GM19035 (cell line): ENCODE results near the gene ADPRM.
"Not testable (repeated sequence)": the region's sequence is repeated elsewhere in the genome, so short reads cannot be mapped to it uniquely, and the experiment has no call there.

Experiments
- ATAC-seq: cut with Tn5 transposase; IDR thresholded peaks from one replicate; pipeline ENCODE4 v1.9.1; 2021; ENCODE audit not compliant: unreplicated experiment

Gene ADPRM, protein sequence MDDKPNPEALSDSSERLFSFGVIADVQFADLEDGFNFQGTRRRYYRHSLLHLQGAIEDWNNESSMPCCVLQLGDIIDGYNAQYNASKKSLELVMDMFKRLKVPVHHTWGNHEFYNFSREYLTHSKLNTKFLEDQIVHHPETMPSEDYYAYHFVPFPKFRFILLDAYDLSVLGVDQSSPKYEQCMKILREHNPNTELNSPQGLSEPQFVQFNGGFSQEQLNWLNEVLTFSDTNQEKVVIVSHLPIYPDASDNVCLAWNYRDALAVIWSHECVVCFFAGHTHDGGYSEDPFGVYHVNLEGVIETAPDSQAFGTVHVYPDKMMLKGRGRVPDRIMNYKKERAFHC

DNA sequence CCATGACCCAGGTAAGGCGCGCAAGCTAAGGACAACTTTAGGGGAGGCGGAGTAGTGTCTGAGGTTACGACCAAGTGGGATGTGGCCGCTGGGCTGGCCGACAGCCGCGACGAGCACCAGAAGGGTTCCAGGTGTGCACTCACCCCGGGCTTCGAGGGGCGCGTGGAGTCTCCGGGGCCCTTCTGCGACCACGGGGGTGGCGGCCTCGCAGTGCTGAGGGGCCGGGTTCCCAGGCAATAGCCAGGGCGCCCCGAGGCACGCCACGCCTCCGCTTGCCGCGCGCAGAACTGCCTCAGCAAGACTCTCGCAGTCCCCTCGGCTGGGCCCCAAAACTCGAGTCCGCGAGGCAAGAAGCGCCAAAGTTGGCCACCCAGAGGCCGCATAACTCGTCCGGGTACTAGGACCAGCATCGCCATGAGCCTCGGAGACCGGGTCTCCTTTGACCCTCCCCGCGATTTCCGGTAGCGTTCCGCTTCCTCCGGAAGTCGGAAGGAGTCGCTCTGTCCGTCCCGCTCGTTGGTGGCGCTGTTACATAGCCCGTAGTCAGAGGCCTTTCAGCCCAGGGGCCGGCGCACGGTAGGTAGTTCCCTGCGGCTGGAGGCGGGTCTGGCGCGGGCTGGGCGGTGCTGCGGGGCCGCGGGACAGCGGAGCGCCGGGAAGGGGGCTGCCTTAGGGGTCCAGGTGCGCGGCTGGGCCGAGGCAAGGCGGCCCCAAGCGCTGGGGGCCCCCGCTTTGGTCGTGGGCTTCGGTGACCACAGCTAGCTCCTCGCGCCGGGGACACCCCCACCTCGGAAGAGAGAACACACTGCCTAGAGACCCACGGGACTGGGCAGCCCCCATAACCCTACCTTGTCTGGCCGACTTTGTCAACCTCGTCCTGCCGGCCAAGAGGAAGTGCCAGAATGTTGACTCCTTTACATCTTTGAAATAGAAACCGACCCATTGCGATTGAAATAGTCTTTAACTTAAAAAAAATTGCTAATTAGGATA is at the start of gene ADPRM, which contains the start of gene SCO1:
Gene ADPRM, plus strand, starts transcription at position 503 of the 990 bp plus-strand sequence. CDS start 7,333 bp downstream, outside the sequence.
Gene SCO1, minus strand, starts transcription at position 442 of the 990 bp plus-strand sequence. Its CDS starts 26 bp downstream, at position 416.
- ATAC-seq = peak; percentile 94

DNA sequence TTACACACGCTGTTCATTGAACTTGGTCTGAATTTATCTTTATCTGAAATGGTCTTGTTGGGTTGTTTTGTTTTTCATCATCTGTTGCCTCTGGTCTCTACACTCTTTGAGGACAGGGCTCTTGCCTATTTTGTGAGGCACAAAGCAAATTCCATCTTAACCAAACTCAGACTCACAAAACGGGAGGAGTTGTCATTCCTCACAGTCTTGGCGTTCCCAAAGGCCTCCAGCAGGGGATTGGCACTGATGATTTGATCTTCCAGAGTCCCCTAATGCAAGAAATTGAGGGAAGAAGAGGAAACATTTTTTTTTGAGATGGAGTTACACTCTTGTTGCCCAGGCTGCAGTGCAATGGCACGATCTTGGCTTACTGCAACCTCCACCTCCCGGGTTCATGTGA is 49.0 kb upstream of the ADPRM start:
- ATAC-seq = no peak

DNA sequence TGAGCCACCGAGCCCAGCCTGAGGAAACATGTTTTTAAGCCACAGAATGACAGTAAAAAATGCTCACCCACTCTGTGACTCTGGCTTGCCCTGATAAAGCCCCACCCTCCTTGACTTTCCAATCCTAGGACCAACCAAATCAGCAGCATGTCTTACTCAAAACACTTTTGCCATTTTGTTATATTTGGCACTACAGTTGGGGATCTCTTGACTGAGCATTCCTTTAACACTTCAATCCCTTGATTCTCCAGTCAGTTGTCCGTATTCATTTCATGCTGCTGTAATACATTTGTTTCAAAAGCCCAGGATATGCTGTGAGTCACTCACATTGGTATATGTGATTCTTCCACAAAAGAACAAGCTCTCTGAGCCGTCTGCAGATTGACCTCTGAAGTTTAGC is 48.4 kb upstream of the ADPRM start:
- ATAC-seq = no peak

DNA sequence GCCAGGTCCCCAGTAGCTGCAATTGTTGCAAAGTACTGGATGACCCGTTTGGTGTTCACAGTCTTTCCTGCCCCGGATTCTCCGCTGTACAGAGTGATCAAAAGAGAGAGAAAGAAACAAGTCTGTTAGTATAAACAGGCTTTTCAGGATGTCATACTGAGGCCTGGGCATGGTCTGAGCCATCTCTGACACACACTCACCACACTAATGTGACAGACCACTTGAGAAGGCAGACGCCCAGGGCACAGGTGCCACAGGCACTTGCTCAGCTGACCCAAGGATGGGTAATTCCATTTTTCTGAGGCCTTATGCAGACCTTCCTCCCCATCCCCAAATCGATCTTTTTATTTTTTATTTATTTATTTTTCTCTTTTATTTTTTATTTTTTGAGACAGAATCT is 47.8 kb upstream of the ADPRM start:
- no peak for ATAC-seq

DNA sequence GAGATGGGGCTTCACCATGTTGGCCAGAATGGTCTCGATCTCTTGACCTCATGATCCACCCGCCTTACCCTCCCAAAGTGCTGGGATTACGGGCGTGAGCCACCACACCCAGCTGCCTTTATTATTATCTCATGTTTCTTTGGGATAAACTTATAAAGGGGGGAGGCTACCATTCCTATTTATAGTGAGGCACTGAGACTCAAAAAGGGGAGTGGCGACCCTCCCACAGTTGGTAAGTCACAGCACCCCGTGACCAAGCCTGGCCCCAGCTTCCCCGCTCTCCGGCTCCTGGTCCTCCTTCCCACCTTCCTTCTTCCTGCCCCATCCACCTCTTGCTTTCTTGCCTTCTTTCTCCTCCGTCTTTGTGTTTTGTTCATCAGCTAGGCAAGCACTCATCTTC is 45.5 kb upstream of the ADPRM start:
- ATAC-seq = no peak

DNA sequence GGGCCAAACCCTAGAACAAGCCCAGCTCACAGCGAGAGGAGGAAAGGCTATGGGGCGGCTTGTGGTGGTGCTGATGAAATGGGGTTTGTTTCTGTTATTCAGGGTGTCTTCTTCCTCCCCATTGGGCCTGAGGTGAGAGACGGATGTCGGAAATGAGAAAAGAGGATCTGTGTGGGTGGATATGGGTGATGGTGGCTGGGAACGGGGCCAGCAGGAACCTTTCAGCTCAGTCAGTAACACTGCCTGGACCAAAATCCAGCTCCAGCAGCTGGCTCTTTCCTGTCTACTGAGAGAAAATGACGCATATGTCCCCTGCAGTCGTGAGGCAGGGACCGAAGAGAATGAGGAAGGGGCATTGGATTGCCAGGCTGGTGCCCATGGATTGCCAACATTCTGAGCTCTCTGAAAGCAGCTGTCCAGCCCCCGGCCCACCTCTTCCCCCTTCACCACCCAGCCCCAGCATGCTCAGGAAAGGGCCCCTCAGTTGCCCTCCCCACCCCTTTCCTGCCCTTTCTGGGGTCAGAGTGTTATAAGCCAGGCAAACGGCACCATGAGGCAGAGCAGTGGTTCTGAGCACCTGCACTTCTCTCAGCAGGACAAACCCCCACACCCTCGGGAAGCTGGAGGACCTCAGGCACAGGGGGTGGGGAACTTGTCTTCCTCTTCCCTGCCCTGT is 44.3 kb upstream of the ADPRM start:
- no peak for ATAC-seq

DNA sequence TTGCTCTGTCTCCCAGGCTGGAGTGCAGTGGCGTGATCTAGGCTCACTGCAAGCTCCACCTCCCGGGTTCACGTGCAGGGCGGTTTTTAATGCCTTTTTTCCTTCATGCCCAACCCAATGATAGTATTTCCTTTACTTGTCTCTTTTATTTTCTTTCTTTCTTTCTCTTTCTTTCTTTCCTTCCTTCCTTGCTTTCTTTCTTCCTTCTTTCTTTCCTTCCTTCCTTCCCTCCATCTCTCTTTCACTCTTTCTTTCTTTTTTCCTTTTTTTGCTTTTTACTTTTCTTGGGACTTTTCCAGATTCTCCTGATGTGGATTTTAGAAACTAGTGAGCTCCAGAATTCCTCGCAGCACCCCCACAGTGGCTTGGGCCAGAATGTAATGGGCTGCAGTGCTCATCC is 43.4 kb upstream of the ADPRM start:
- ATAC-seq = no peak

DNA sequence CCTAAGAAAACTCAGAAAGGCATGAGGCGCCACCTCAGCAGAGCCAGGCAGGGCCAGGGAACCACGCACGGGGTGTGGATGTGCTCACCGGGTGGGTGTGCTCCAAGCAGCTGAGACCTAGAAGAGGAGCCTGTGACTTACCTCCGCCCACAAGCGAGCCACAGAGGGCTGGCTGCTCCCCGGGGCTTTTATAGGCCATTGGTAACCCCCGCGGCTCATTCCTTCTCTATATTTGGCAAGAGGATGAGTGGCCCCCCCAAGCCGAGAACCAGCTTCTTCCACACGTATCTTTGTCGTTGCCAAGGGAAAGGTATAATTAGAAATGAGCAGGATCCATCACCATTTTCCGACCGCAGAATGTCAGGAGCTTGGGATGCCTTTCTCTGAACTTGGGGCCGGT is 40.2 kb upstream of the ADPRM start, which contains the start of gene MYH3:
Gene MYH3, minus strand, starts transcription at position 162 of the 400 bp plus-strand sequence. CDS start 2,245 bp downstream, outside the sequence.
- ATAC-seq = no peak

DNA sequence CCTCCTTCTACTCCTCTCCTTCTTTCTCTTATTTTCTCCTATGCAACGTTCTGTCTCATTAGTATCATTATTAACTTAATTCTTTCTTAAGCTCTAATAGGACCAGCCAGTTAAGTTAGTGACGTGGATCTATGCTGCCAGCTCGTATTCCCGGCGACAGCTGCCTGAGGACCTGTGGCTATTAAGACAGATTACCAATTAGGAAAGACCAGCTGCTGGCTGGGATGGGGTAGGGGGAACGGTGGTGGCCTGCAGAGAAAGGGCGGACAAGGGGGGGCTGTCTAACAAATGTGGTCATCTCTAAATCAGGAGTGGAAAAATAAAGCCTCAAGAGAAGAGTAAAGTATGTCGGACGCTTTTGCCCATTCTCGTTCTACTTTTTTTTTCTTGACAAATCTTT is 39.5 kb upstream of the ADPRM start:
- ATAC-seq = no peak

DNA sequence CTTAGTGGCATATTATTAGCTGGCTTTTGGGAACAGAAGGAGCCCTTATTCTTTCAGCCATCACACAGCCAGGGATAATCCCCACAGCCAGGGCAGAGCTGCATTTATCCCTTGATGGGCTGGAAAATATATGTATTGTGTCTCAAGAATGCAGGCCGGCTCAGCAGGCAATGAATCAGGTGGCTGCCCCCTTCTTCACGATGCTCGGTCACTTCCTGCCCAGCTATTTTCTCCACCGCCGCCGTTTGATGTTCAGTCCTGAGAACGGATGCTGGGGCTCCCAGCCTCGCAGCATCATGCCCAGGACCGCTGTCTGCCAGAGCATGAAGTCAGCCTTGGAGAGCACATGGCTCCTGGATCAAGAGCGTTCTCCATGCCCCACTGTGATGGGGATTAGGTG is 36.0 kb upstream of the ADPRM start:
- no peak for ATAC-seq

DNA sequence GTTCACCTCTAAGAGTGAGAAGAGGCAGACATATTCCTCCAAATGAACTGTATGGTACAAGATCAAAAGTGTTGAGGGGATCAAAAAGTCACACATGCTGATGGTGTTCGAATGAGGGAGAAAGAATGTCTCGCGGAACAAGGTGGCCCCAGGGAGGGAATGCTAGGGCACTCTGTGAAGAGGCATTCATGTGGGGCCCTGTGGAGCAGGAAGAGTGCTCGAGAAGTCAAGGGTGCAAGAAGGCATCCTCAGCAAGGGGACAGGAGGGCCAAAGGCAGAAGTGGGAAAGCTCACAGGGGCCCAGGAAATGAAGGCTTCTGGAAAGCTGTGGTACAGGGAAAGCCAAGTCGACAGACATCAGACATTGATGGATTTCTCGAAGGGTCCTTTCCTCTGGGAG is 34.2 kb upstream of the ADPRM start:
- no peak for ATAC-seq

DNA sequence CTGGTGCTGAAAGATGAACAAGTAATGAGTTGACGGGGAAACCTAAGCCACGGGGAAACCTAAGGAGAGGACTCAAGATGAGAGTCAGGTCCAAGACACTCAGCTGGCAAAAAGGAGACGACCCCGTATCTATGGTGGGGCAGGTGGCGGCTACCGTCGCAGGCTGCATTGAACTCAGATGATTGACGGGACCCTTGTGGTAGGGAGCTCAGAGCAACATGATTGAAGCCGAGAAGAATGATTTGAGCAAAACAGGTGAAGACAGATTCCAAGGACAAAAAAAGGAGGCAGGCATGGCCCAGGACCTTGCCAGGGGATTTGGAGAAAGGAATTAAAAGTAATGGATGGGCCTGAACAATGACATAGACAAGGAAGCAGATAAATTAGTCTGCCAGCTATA is 32.8 kb upstream of the ADPRM start:
- no peak for ATAC-seq

DNA sequence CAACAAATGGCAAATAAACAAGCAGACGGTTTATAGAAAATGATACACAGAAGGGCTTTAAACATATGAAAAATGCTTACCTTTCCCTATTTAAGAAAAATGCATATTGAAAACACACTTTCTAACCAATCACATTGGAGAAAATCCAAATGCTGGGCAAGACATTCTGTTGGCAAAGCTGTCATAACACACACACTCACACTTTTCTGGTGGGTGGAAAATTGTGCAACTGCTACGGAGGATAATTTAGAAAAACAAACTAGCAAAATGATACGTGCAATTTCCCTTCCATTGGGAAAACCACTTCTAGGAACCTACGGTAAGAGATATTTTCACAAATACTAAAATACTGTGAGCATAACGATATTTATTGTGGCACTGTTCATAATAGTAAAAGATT is 30.5 kb upstream of the ADPRM start:
- ATAC-seq = no peak

DNA sequence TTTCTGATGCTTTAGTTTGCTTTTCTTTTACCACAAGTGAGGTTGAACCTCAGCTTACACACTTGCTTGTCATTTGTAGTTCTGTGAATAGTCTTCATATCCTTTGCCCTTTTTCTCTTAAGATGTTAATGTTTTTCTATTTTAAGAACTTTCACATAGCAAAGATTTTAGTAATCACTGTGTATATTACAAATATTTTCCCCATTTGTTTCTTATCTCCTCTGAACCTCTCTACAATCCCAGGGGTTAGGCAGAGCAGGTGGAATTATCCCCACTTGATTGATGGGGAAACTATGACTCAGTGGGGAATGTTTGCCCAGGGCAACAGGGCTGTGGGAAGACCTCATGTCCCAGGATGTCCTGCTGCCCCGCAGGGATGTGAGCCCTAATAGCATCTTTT is 28.6 kb upstream of the ADPRM start:
- ATAC-seq = no peak

DNA sequence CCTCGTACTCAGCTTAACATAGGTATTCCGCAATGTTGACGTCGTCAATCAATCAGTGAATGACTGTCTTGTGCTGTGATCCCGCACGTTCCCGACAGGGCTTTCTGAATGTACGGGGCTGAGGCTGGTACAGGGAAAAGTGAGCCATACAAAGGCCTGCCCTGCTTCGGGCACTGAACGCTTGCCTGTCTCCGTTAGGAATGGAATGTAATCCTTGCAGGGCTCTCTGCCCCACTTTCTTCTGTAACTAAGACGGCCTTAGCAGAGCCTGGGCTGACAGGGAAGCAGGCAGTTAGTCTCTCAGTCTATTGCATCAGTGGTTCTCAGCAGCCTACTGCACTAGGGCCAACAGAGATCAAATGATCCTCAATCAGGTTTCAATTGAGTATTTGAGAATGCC is 24.1 kb upstream of the ADPRM start:
- no peak for ATAC-seq

DNA sequence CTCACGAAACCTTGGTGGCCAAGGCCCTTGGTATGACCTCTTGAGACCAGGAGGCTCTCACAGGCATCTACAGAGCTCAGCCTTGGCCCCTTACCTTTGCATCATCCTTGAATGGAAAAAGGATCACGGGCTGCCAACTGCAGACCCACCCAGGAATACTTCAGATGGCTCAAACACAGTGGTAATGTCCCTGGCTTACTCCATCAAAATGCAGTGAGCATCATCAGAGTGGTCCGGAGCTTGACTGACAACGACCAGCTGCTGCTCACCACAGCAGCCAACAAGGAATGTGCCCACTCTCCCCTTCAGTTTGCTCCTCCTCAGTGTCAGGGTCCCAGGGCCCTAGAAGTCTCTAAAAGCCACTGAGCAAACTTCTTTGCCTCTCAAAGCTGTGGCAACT is 22.7 kb upstream of the ADPRM start:
- ATAC-seq = no peak

DNA sequence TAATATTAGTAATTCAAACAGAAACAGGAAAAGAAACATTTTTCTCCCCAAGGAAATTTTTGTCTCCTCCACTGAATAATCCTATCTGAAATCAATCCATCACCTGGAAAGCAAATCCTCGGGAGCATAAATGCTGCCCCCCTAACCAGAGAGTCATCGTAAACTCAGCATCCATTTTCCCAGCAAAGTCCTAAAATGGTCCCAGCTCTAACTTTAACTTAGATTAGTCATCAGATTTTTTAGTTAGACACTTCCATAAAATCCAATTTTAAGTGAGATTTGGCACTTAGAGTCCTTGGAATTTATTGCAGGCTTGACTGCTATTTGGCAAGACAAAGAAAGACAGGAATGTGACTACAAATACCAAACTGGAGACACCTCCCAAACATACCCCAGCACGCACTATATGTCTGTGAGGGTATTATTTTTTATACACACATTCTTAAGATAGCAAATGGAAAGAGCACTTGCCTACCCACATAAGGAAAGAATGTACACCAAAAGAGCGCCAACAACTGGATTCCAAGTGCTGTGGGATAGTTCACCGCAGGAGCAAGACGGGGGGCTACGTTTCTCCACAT is 15.4 kb upstream of the ADPRM start:
- no peak for ATAC-seq

DNA sequence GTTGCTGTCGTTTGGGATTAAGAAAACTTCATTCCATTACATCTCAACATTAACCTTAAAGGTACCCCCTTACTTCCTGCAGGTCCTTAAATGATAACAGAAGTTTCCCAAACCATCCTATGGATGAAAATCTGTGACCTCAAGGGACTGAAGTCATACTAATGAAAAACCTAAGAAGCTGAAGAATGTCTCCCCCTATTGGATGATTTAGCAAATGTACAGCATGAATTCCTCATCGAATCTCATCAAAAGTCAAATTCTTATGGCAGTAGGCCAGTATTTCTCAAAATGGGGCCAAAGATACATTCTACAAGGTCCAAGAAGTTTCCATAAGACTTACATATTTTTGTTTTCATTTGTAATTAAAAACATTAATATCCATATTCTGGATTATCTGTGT is 13.5 kb upstream of the ADPRM start:
- ATAC-seq = no peak

DNA sequence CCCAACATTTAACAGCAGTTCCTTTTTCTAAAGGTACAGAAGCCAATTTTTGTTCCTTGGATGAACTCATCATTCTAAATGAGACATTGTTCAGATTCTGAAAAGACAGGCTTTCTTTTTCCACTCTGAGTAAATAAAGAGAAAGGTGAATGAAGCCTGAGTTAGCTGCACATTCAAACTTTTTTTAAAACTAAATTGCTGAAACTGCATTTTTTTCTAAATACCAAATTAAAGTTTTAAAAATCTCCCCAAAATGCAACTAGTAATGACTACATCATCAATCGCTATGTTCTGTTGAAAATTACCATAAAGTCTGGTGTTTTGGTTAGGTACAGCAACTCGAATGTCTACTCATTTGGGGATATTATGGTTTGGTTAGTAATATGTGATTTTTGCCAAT is 9.9 kb upstream of the ADPRM start:
- no peak for ATAC-seq

DNA sequence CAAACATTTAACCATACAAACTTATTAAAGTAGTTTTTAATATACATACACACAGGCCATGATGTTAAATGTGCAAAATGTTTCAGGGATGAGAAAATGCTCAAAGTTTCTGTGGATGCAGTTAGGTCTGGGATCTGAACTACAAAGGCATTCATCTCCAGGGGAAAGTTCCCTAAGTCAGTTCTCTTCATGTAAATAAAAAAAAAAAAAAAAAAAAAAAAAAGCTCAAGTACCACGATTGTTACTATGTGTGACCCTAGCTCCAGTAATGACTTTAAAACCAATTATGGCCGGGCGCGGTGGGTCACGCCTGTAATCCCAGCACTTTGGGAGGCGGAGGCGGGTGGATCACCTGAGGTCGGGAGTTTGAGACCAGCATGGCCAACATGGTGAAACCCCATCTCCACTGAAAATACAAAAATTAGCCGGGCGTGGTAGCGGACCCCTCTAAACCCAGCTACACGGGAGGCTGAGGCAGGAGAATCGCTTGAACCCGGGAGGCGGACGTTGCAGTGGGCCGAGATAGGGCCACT is 1.5 kb upstream of the ADPRM start:
- ATAC-seq = not testable (repeated sequence)
